H1 (cell line): ENCODE data around the gene NT5C. TPM values are rescaled to one million over a fixed set of nuclear protein-coding genes. Genes with fewer than 3 reads are reported as not detected.
A peak's percentile ranks its signal among the peaks of the same experiment; 100 is the strongest.

ENCODE experiments used
- ASH2L ChIP-seq: fragments of 200-600, 300-600 bp; sonication (generic); IDR thresholded peaks from one replicate; pipeline ENCODE4 v1.7.1; 2017; ENCODE audit warnings: low read length
- ATF2 ChIP-seq: IDR thresholded peaks from 2 replicates; pipeline ENCODE4 v1.6.1; 2012; ENCODE audit warnings: low read length, inconsistent platforms
- BRCA1 ChIP-seq: IDR thresholded peaks from 2 replicates; pipeline ENCODE4 v1.6.1; 2012; ENCODE audit warnings: low read depth, low read length, improper control_type of control experiment
- CBX5 ChIP-seq: fragments of 300-800, 300-1000 bp; sonication (generic); IDR thresholded peaks from 2 replicates; pipeline ENCODE4 v1.7.1; 2016; ENCODE audit warnings: antibody characterized with exemption, low read length, low read depth
- CHD1 ChIP-seq: IDR thresholded peaks from 2 replicates; pipeline ENCODE4 v1.6.1; 2012; ENCODE audit warnings: low read depth, low read length, improper control_type of control experiment
- CTBP2 ChIP-seq: IDR thresholded peaks from 2 replicates; pipeline ENCODE4 v1.7.0; 2011; ENCODE audit warnings: borderline replicate concordance, mild to moderate bottlenecking, moderate library complexity, mixed read lengths, low read length; ENCODE audit not compliant: insufficient read depth, insufficient read length
- E2F6 ChIP-seq: IDR thresholded peaks from 2 replicates; pipeline ENCODE4 v1.6.1; 2012; ENCODE audit warnings: inconsistent platforms
- EZH2 ChIP-seq: fragments of 200-600 bp; sonication (generic); IDR thresholded peaks from 2 replicates; pipeline ENCODE4 v1.7.1; 2012; ENCODE audit warnings: low read depth, mild to moderate bottlenecking, moderate library complexity, low read length, inconsistent platforms; ENCODE audit not compliant: severe bottlenecking
- FOSL1 ChIP-seq: IDR thresholded peaks from 2 replicates; pipeline ENCODE4 v1.6.1; 2011; ENCODE audit warnings: mild to moderate bottlenecking, low read depth, low read length, moderate library complexity; ENCODE audit not compliant: insufficient read depth
- GTF2F1 ChIP-seq: IDR thresholded peaks from 2 replicates; pipeline ENCODE4 v1.6.1; 2012; ENCODE audit warnings: low read depth, low read length, improper control_type of control experiment, borderline replicate concordance
- JUN ChIP-seq: IDR thresholded peaks from 2 replicates; pipeline ENCODE4 v1.6.1; 2011; ENCODE audit warnings: low read depth, mild to moderate bottlenecking, improper control_type of control experiment, low read length
- JUND ChIP-seq: IDR thresholded peaks from 2 replicates; pipeline ENCODE4 v1.6.1; 2011; ENCODE audit warnings: mild to moderate bottlenecking, improper control_type of control experiment, low read length
- KDM4A ChIP-seq: IDR thresholded peaks from one replicate; pipeline ENCODE4 v1.7.1; 2012; ENCODE audit warnings: low read depth, mild to moderate bottlenecking, moderate library complexity, low read length, inconsistent platforms; ENCODE audit not compliant: severe bottlenecking
- NANOG ChIP-seq: IDR thresholded peaks from 2 replicates; pipeline ENCODE4 v1.6.1; 2011; ENCODE audit warnings: low read length, low read depth, mild to moderate bottlenecking, inconsistent platforms; ENCODE audit not compliant: insufficient read depth, poor library complexity, severe bottlenecking
- POLR2A ChIP-seq, 2 experiments: IDR thresholded peaks; 1 replicate in 1 of 2; 2 replicates in 1 of 2; pipeline ENCODE4 v1.6.1; 2011; ENCODE audit warnings: low read depth in 2 of 2, low read length in 2 of 2, mild to moderate bottlenecking in 2 of 2; ENCODE audit errors: control extremely low read depth in 1 of 2
- POLR2AphosphoS5 ChIP-seq: IDR thresholded peaks from 2 replicates; pipeline ENCODE4 v1.6.1; 2011; ENCODE audit warnings: low read depth, low read length
- RBBP5 ChIP-seq: IDR thresholded peaks from 2 replicates; pipeline ENCODE4 v1.7.1; 2012; ENCODE audit warnings: low read depth, mild to moderate bottlenecking, inconsistent platforms, low read length, moderate library complexity, borderline replicate concordance
- SAP30 ChIP-seq: fragments of 300-600 bp; sonication (generic); IDR thresholded peaks from 2 replicates; pipeline ENCODE4 v1.7.1; 2012; ENCODE audit warnings: low read length, moderate library complexity, mild to moderate bottlenecking, inconsistent platforms; ENCODE audit not compliant: insufficient read depth, insufficient replicate concordance
- SIX5 ChIP-seq: IDR thresholded peaks from 2 replicates; pipeline ENCODE4 v1.6.1; 2011; ENCODE audit warnings: mild to moderate bottlenecking, low read depth, low read length
- SP1 ChIP-seq: IDR thresholded peaks from 2 replicates; pipeline ENCODE4 v1.6.1; 2011; ENCODE audit warnings: low read depth, low read length
- SP4 ChIP-seq: IDR thresholded peaks from 2 replicates; pipeline ENCODE4 v1.6.1; 2012; ENCODE audit warnings: low read length, inconsistent platforms
- SRF ChIP-seq: IDR thresholded peaks from 2 replicates; pipeline ENCODE4 v1.6.1; 2011; ENCODE audit warnings: mild to moderate bottlenecking, low read depth, low read length, moderate library complexity
- polyA plus RNA-seq, 7 experiments: library from polyadenylated mRNA; depleted of rRNA in 3 of 7; stranded (reverse) in 5 of 7; unstranded in 2 of 7; fragments of >200 nt in 5 of 7; fragments of 200-250 nt in 2 of 7; gene quantifications; 1 replicate in 5 of 7; 2 replicates in 1 of 7; 4 replicates in 1 of 7; pipeline versions ENCODE4 v1.2.1 to v1.2.3, GENCODE V29; 2011 to 2013; ENCODE audit warnings: missing spikeins in 2 of 7, mixed read lengths in 2 of 7
- total RNA-seq: library from RNA; stranded (reverse); fragmentation: NEBNext Ultra II Directional; extraction: Animal tissue kit (Norgen Biotek cat#: 25700); gene quantifications from 2 replicates; pipeline ENCODE4 v1.2.1, GENCODE V29; 2021

The NT5C gene
- total and polyA plus RNA-seq, 2 of the 8 experiments (the other 6 are each of a cell fraction or from before 2014, with no cell fraction given), result 52.1 to 66.4 TPM

- TF ChIP-seq SP1, result peak; percentile 99
- no peak for TF ChIP-seq CBX5
- TF ChIP-seq SP4, result 0 out of 2 replicates have a peak, but pooled peaks have one; percentile 25
- no peak; the same call in 1 of the 2 replicates for TF ChIP-seq E2F6
- peak; percentile 91 for TF ChIP-seq GTF2F1
- no peak for TF ChIP-seq ATF2
- no peak for TF ChIP-seq SRF
- no peak for TF ChIP-seq SAP30
- no peak for TF ChIP-seq FOSL1
- TF ChIP-seq ASH2L, result no peak
- TF ChIP-seq SIX5, result no peak
- TF ChIP-seq POLR2A (IDR thresholded peaks at IDR 0.05; ENCODE audit: control extremely low read depth in 1 of 2, low read depth in 2 of 2, low read length in 2 of 2), result peak; percentile 100
- TF ChIP-seq CHD1, result no peak
- peak; percentile 99 for TF ChIP-seq POLR2AphosphoS5
- peak; percentile 20 for TF ChIP-seq NANOG
- TF ChIP-seq BRCA1, result no peak
- no peak for TF ChIP-seq KDM4A
- peak; percentile 86 for TF ChIP-seq CTBP2
- no peak for TF ChIP-seq RBBP5
- no peak for TF ChIP-seq JUN
- 0 out of 2 replicates have a peak, but pooled peaks have one; percentile 8 for TF ChIP-seq JUND
- no peak for TF ChIP-seq EZH2
Observed at GRCh38 chr17:75154195-75155106, 22.9 kb upstream of the NT5C start, which contains the start of gene JPT1 (continued).
